Measurements from ENCODE around the gene R3HDM4. TPM values are rescaled to one million over a fixed set of nuclear protein-coding genes. Genes with fewer than 3 reads are reported as not detected.
"Not testable (repeated sequence)": the region's sequence is repeated elsewhere in the genome, so short reads cannot be mapped to it uniquely, and the experiment has no call there.

R3HDM4 gene
- polyA plus RNA-seq, 5 donors, result 27.5 to 61.8 (median 37.1) TPM

- no peak for DNase-seq
Measured at GRCh38 chr19:861756-862580, 51.1 kb downstream of the R3HDM4 start.

GRCh38 chr19:861141-861755 lies 51.8 kb downstream of the R3HDM4 start:
- DNase-seq, result no peak

GRCh38 chr19:858868-859843 lies 53.9 kb downstream of the R3HDM4 start, which contains the start of gene CFD:
Gene CFD, plus strand, starts transcription at chr19:859664. Its CDS starts 26 bp downstream, at chr19:859690.
- DNase-seq, result peak; percentile 42 to 45

GRCh38 chr19:858284-858683 lies 54.7 kb downstream of the R3HDM4 start:
- no peak for DNase-seq

- no peak for DNase-seq
Measured at GRCh38 chr19:855566-856120, 57.4 kb downstream of the R3HDM4 start.

GRCh38 chr19:855142-855541 lies 57.9 kb downstream of the R3HDM4 start:
- DNase-seq, result no peak

GRCh38 chr19:854549-854948 lies 58.5 kb downstream of the R3HDM4 start:
- DNase-seq, result no peak

GRCh38 chr19:853614-854220 lies 59.3 kb downstream of the R3HDM4 start:
- DNase-seq, result not testable (repeated sequence)

- DNase-seq, result no peak
Measured at GRCh38 chr19:853014-853585, 59.9 kb downstream of the R3HDM4 start.

GRCh38 chr19:852136-853013 lies 60.6 kb downstream of the R3HDM4 start, which contains the start of gene ELANE:
Gene ELANE, plus strand, starts transcription at chr19:852303. Its CDS starts 26 bp downstream, at chr19:852329.
- DNase-seq, result no peak

GRCh38 chr19:850979-851335 lies 62.1 kb downstream of the R3HDM4 start:
- DNase-seq, result no peak

GRCh38 chr19:850221-850978 lies 62.6 kb downstream of the R3HDM4 start:
- DNase-seq, result peak; percentile 96 to 97

- not testable (repeated sequence) for DNase-seq
Measured at GRCh38 chr19:849195-849594, 63.8 kb downstream of the R3HDM4 start.

GRCh38 chr19:848386-848921 lies 64.6 kb downstream of the R3HDM4 start:
- no peak for DNase-seq

All from right lung (tissue), 5 donors.